Coronary artery (tissue), 2 donors: ENCODE measurements around the gene ZNF630.
"Not testable (repeated sequence)": the region's sequence is repeated elsewhere in the genome, so short reads cannot be mapped to it uniquely, and the experiment has no call there.

Experiments
- DNase-seq: peaks from one replicate; pipeline ENCODE4 v3.0.0-alpha.2; 2017; ENCODE audit warnings: low spot score
- H3K27ac ChIP-seq, 2 donors: fragments of 200-600 bp; sonication (generic); one replicate each; pipeline ENCODE4 v1.5.1; 2016 to 2019
- H3K4me3 ChIP-seq: fragments of 200-600 bp; sonication (generic); 2 replicates; pipeline ENCODE4 v1.5.1; 2016; ENCODE audit warnings: mild to moderate bottlenecking, moderate library complexity
- CTCF ChIP-seq: fragments of 200-600 bp; sonication (generic); IDR thresholded peaks from one replicate; pipeline ENCODE4 v1.5.1; 2019; ENCODE audit warnings: antibody characterized with exemption

Gene ZNF630

GRCh38 chrX:48071064-48071985, at the start of gene ZNF630:
ZNF630 (minus strand) TSS chrX:48071640; CDS start chrX:48066886, 4,754 bp downstream.
- peak; percentile 78 for DNase-seq
- H3K27ac ChIP-seq: peak within 1 kb of the TSS; percentile 52 to 88
- no peak for TF ChIP-seq CTCF
- peak within 1 kb of the TSS; percentile 80 for H3K4me3 ChIP-seq

- no peak for DNase-seq
- H3K27ac ChIP-seq: no peak overlapping the region
Measured at GRCh38 chrX:48107717-48108116, 36.3 kb upstream of the ZNF630 start.

GRCh38 chrX:48102874-48103374, 31.5 kb upstream of the ZNF630 start:
- H3K4me3 ChIP-seq: no peak overlapping the region
- TF ChIP-seq CTCF: no peak
- no peak for DNase-seq
- no peak overlapping the region for H3K27ac ChIP-seq

More at GRCh38 chrX:48107717-48108116, 36.3 kb upstream of the ZNF630 start:
- no peak overlapping the region for H3K4me3 ChIP-seq
- TF ChIP-seq CTCF: no peak

- TF ChIP-seq CTCF: no peak
- no peak overlapping the region for H3K4me3 ChIP-seq
- no peak for DNase-seq
- no peak overlapping the region for H3K27ac ChIP-seq
Measured at GRCh38 chrX:48101443-48101842, 30.0 kb upstream of the ZNF630 start.

- not testable (repeated sequence) for DNase-seq, H3K27ac ChIP-seq, H3K4me3 ChIP-seq
Measured at GRCh38 chrX:48092558-48092957, 21.1 kb upstream of the ZNF630 start.

- Histone ChIP-seq H3K27ac (no peak overlapping the region), H3K4me3 (no peak overlapping the region)
- DNase-seq: no peak
- no peak for TF ChIP-seq CTCF
Measured at GRCh38 chrX:48090123-48090522, 18.7 kb upstream of the ZNF630 start.

- no peak for DNase-seq
- Histone ChIP-seq H3K4me3 (no peak overlapping the region), H3K27ac (no peak overlapping the region)
- no peak for TF ChIP-seq CTCF
Measured at GRCh38 chrX:48086082-48086481, 14.6 kb upstream of the ZNF630 start.
